Stomach (tissue), 9 donors: ENCODE measurements around the gene PPEF2. TPM values are rescaled to one million over a fixed set of nuclear protein-coding genes. Genes with fewer than 3 reads are reported as not detected.
A peak's percentile ranks its signal among the peaks of the same experiment; 100 is the strongest.
"Not testable (repeated sequence)": the region's sequence is repeated elsewhere in the genome, so short reads cannot be mapped to it uniquely, and the experiment has no call there.

Experiments used
- DNase-seq, 2 donors: peaks; one replicate each; pipeline versions ENCODE4 v3.0.0 to v3.0.0-alpha.2; 2013 to 2019
- H3K27ac ChIP-seq, 5 donors: fragments of 200-600 bp in 4 of 5; sonication (generic) in 4 of 5; one replicate each; pipeline ENCODE4 v1.5.1; 2013 to 2019; ENCODE audit warnings: mild to moderate bottlenecking in 1 of 5, moderate library complexity in 1 of 5
- H3K27me3 ChIP-seq, 3 donors: fragments of 200-600 bp; sonication (generic); one replicate each; pipeline ENCODE4 v1.5.1; 2017 to 2019; ENCODE audit warnings: mixed run types in 1 of 3
- H3K36me3 ChIP-seq, 4 donors: fragments of 200-600 bp; sonication (generic); 1 replicate in 3 of 4; 2 replicates in 1 of 4; pipeline ENCODE4 v1.5.1; 2016 to 2019
- H3K4me1 ChIP-seq, 4 donors: fragments of 200-600 bp; sonication (generic); one replicate each; pipeline ENCODE4 v1.5.1; 2016 to 2019
- H3K4me3 ChIP-seq, 4 donors: fragments of 200-600 bp; sonication (generic) in 3 of 4; one replicate each; pipeline ENCODE4 v1.5.1; 2016 to 2019; ENCODE audit warnings: mild to moderate bottlenecking in 1 of 4
- H3K9me3 ChIP-seq, 4 donors: fragments of 200-600 bp; sonication (generic); one replicate each; pipeline ENCODE4 v1.5.1; 2016 to 2019
- CTCF ChIP-seq, 7 experiments: fragments of 450-650 bp in 4 of 7; fragments of 200-600 bp in 3 of 7; sonication (generic) in 3 of 7; IDR thresholded peaks; one replicate each; pipeline ENCODE4 v1.5.1; 2016 to 2019; ENCODE audit warnings: antibody characterized with exemption in 7 of 7, control low read depth in 2 of 7, mild to moderate bottlenecking in 1 of 7
- EP300 ChIP-seq: sonication (generic); formaldehyde crosslinking; IDR thresholded peaks from one replicate; pipeline ENCODE4 v1.6.1; 2017; ENCODE audit warnings: antibody characterized with exemption
- POLR2A ChIP-seq, 4 donors: fragments of 450-650 bp; IDR thresholded peaks; one replicate each; pipeline ENCODE4 v1.6.1; 2016; ENCODE audit warnings: antibody characterized with exemption in 4 of 4, control low read depth in 2 of 4, mild to moderate bottlenecking in 1 of 4, moderate library complexity in 1 of 4
- POLR2AphosphoS5 ChIP-seq, 3 donors: sonication (generic); formaldehyde crosslinking; IDR thresholded peaks; one replicate each; pipeline ENCODE4 v1.6.1; 2016; ENCODE audit warnings: antibody characterized with exemption in 3 of 3
- WGBS, 5 donors: extraction: QIAGEN DNeasy Blood & Tissue Kit in 3 of 5; methylation state at CpG; one replicate each; pipeline versions ENCODE4 v1.1.5 to v1.1.7; 2013 to 2018; 5-methylcytosine and 5-hydroxymethylcytosine counted together
- intact Hi-C: fragments of 100-400 bp; cut with DNase I; formaldehyde crosslinking; loops from one replicate; pipeline ENCODE4 v1.15.1; 2023; ENCODE audit warnings: low total_unique reads
- polyA plus RNA-seq, 3 donors: library from polyadenylated mRNA; stranded (reverse); fragments of 200-250 nt; gene quantifications; one replicate each; pipeline ENCODE4 v1.2.3, GENCODE V29; 2013
- total RNA-seq, 5 donors: library from RNA; depleted of rRNA; stranded (reverse); fragments of >200 nt; gene quantifications; one replicate each; pipeline versions ENCODE4 v1.1.0 to v1.2.3, GENCODE V29; 2014 to 2016
- donor health status: healthy with polysubstance abuse.
- donor health status: Bipolar disorder and iron deficiency.
- donor health status: healthy.

PPEF2 gene
- total and polyA plus RNA-seq, 8 donors, result not detected

GRCh38 chr4:75848891-75849290 is 53.4 kb downstream of the PPEF2 start:
- H3K27me3 ChIP-seq, result no peaks in the 10 kb centered on the region
- H3K4me1 ChIP-seq, result peaks cover 0 to 14% (median 10%) of the 10 kb centered on the region in 4 donors
- TF ChIP-seq POLR2AphosphoS5 (IDR thresholded peaks at IDR 0.05) (no peak), EP300 (no peak), POLR2A (IDR thresholded peaks at IDR 0.05) (no peak), CTCF (IDR thresholded peaks at IDR 0.05) (no peak)
- WGBS, 5 donors, result 72 to 79% (median 78%) methylated on average over 4 of the region's 4 CpGs
- H3K9me3 ChIP-seq, result no peaks in the 10 kb centered on the region
- intact Hi-C loops, result no loop called here
- DNase-seq, result no peak
- H3K4me3 ChIP-seq, result no peak overlapping the region
- H3K36me3 ChIP-seq, result no peaks in the 10 kb centered on the region
- no peak overlapping the region for H3K27ac ChIP-seq

- peak in 5 of 7 experiments; percentile 50 to 68 (median 55) for TF ChIP-seq CTCF (IDR thresholded peaks at IDR 0.05)
- H3K9me3 ChIP-seq, H3K4me3 ChIP-seq, H3K27ac ChIP-seq, H3K27me3 ChIP-seq, intact Hi-C loops, H3K36me3 ChIP-seq: not testable (repeated sequence)
- 19 to 22% (median 21%) methylated on average over 14 of the region's 14 CpGs for WGBS, 5 donors
- H3K4me1 ChIP-seq, result peaks cover 0 to 19% (median 12%) of the 10 kb centered on the region in 4 donors
- DNase-seq, result peak; percentile 26 to 93
These were observed 54.0 kb downstream of the PPEF2 start for GRCh38 chr4:75848171-75848760.

DNA sequence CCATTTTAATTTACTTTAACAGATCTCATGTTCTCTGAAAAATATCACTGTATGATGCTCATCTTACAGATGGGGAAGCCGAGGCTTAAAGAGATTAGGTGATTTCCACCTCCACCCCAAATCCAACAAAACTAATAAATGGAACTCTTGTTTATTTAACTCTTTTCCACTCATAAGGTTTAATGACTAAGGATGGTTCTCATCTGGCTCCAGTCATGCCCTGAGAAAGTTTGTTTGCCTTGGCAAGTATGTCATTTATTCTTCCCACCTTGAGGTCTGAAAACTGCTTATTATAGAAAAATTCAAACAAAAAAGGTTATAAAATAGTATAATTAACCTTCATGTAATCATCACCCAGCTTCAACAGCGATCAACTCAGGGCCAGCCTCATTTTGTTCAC is 56.3 kb downstream of the PPEF2 start:
- Histone ChIP-seq H3K9me3 (no peaks in the 10 kb centered on the region), H3K27ac (no peak overlapping the region), H3K4me1 (peaks cover 0 to 23% (median 14%) of the 10 kb centered on the region in 4 donors), H3K27me3 (no peaks in the 10 kb centered on the region), H3K36me3 (no peaks in the 10 kb centered on the region), H3K4me3 (no peak overlapping the region)
- no peak for DNase-seq
- TF ChIP-seq POLR2A (IDR thresholded peaks at IDR 0.05) (no peak), POLR2AphosphoS5 (IDR thresholded peaks at IDR 0.05) (no peak), CTCF (IDR thresholded peaks at IDR 0.05) (no peak), EP300 (no peak)
- intact Hi-C loops, result no loop called here
- WGBS, 5 donors, result 68 to 79% (median 77%) methylated on average over 2 of the region's 2 CpGs

DNA sequence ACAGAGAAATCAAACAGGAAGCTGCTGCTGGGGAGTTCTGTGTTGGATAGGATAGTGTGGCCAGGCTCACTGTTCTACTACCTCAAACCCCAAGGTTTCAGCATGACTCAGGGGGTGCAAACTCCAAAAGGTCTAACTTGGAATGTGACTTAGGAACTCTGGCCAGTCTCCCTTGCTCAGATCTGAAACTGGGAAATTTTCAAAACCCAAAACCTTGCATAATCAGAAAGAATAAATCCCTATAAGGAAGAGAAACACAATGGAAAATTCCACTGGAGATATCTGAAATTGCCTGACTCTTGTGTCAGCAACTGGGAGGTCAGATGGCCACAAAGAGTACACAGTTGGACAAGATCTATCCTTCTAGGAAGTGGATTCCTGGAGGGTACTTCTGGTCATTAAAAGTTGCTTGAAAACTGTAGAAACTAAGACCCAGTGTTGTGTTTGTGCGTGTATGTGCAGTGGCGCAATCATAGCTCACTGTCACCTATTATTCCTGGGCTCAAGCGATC is 58.0 kb downstream of the PPEF2 start:
- TF ChIP-seq EP300 (no peak), POLR2A (IDR thresholded peaks at IDR 0.05) (no peak), CTCF (IDR thresholded peaks at IDR 0.05) (no peak), POLR2AphosphoS5 (IDR thresholded peaks at IDR 0.05) (no peak)
- intact Hi-C loops, result no loop called here
- peaks cover 0 to 23% (median 14%) of the 10 kb centered on the region in 4 donors for H3K4me1 ChIP-seq
- H3K36me3 ChIP-seq, result no peaks in the 10 kb centered on the region
- no peaks in the 10 kb centered on the region for H3K9me3 ChIP-seq
- H3K27me3 ChIP-seq, result no peaks in the 10 kb centered on the region
- WGBS, 5 donors, result 93 to 96% (median 94%) methylated on average over 3 of the region's 3 CpGs
- no peak overlapping the region for H3K4me3 ChIP-seq
- DNase-seq, result no peak
- peak overlapping the region in 2 of 5 donors; percentile 29 to 32 for H3K27ac ChIP-seq
